Body of pancreas (tissue), 4 donors: ENCODE measurements around the gene FAM117A. TPM values are rescaled to one million over a fixed set of nuclear protein-coding genes. Genes with fewer than 3 reads are reported as not detected.

Source experiments
- ATAC-seq: fragments of 150-250 bp; one replicate; pipeline ENCODE4 v1.9.1; 2016
- DNase-seq, 4 donors: peaks; one replicate each; pipeline ENCODE4 v3.0.0-alpha.2; 2019
- H3K27ac ChIP-seq, 4 donors: fragments of 200-600 bp; sonication (generic); 1 replicate in 3 of 4; 2 replicates in 1 of 4; pipeline versions ENCODE4 v1.5.1 to v1.6.1; 2016 to 2019; ENCODE audit warnings: mild to moderate bottlenecking in 1 of 4, mixed read lengths in 1 of 4, moderate library complexity in 1 of 4
- H3K27me3 ChIP-seq, 2 donors: fragments of 200-600 bp; sonication (generic); one replicate each; pipeline ENCODE4 v1.6.0; 2016; ENCODE audit warnings: mild to moderate bottlenecking in 1 of 2
- H3K36me3 ChIP-seq, 2 donors: fragments of 200-600 bp; sonication (generic); replicated peaks in 1 of 2; 2 replicates each; pipeline ENCODE4 v1.5.1; 2016; ENCODE audit warnings: low read depth in 2 of 2; ENCODE audit not compliant: insufficient read depth in 1 of 2
- H3K4me1 ChIP-seq: fragments of 200-600 bp; sonication (generic); one replicate; pipeline ENCODE4 v1.6.0; 2016
- H3K4me3 ChIP-seq, 2 donors: fragments of 200-600 bp; sonication (generic); 1 replicate in 1 of 2; 2 replicates in 1 of 2; pipeline ENCODE4 v1.5.1; 2016 to 2019
- H3K9me3 ChIP-seq, 3 donors: fragments of 200-600 bp; sonication (generic); 1 replicate in 2 of 3; 2 replicates in 1 of 3; pipeline ENCODE4 v1.5.1; 2016
- POLR2A ChIP-seq, 3 donors: fragments of 450-650 bp; IDR thresholded peaks; one replicate each; pipeline ENCODE4 v1.6.1; 2016; ENCODE audit warnings: antibody characterized with exemption in 3 of 3, mild to moderate bottlenecking in 2 of 3
- WGBS, 2 donors: methylation state at CpG; one replicate each; pipeline ENCODE4 v1.1.5; 2017; 5-methylcytosine and 5-hydroxymethylcytosine counted together
- intact Hi-C: fragments of 100-400 bp; cut with DNase I; formaldehyde crosslinking; loops from one replicate; pipeline ENCODE4 v1.15.1; 2023
- total RNA-seq, 2 donors: library from RNA; depleted of rRNA; stranded (reverse); fragments of >200 nt; gene quantifications; one replicate each; pipeline ENCODE4 v1.1.0, GENCODE V29; 2016
- TF ChIP-seq, protein P1 (sequence below), 7 experiments: fragments of 450-650 bp in 4 of 7; fragments of 200-600 bp in 3 of 7; sonication (generic) in 3 of 7; IDR thresholded peaks; one replicate each; pipeline ENCODE4 v1.5.1; 2016 to 2019; ENCODE audit warnings: antibody characterized with exemption in 7 of 7

Gene FAM117A
- total RNA-seq, 2 donors from 2014 or later = 4.3 to 11.7 TPM

DNA sequence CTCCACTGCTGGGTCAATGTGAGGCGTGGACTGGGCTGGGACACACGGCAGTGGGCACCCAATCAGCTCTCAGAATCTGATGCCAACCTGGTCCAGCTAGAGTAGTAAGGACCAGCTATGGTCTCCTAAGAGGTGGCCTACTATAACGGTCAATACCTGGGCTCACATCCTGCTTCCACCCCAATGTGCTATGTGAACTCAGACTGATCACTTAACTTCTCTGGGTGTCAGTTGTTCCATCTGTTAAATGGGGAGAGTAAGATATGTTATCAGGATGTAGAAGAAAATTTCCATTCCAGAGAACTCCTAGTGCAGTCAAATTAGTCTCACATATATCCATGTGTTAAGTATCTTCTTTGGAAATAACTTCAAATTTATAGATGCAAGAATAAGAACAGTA is 14.2 kb downstream of the FAM117A start:
- 93 to 100% methylated on average over 3 of the region's 3 CpGs for WGBS, 2 donors
- Histone ChIP-seq H3K9me3 (no peaks in the 10 kb centered on the region), H3K36me3 (no peaks in the 10 kb centered on the region), H3K27me3 (no peaks in the 10 kb centered on the region), H3K4me3 (no peak overlapping the region), H3K27ac (no peak overlapping the region), H3K4me1 (peaks cover 26% of the 10 kb centered on the region)
- TF ChIP-seq POLR2A (IDR thresholded peaks at IDR 0.05) = no peak
- TF ChIP-seq, protein P1, sequence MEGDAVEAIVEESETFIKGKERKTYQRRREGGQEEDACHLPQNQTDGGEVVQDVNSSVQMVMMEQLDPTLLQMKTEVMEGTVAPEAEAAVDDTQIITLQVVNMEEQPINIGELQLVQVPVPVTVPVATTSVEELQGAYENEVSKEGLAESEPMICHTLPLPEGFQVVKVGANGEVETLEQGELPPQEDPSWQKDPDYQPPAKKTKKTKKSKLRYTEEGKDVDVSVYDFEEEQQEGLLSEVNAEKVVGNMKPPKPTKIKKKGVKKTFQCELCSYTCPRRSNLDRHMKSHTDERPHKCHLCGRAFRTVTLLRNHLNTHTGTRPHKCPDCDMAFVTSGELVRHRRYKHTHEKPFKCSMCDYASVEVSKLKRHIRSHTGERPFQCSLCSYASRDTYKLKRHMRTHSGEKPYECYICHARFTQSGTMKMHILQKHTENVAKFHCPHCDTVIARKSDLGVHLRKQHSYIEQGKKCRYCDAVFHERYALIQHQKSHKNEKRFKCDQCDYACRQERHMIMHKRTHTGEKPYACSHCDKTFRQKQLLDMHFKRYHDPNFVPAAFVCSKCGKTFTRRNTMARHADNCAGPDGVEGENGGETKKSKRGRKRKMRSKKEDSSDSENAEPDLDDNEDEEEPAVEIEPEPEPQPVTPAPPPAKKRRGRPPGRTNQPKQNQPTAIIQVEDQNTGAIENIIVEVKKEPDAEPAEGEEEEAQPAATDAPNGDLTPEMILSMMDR (IDR thresholded peaks at IDR 0.05) = no peak
- ATAC-seq (no peak), DNase-seq (no peak)
- intact Hi-C loops = no loop called here

- DNase-seq = no peak
These were observed 15.1 kb downstream of the FAM117A start for GRCh38 chr17:49748791-49749190.

GRCh38 chr17:49748223-49748622 is 15.7 kb downstream of the FAM117A start:
- 79 to 91% methylated on average over 3 of the region's 3 CpGs for WGBS, 2 donors
- ATAC-seq (no peak), DNase-seq (no peak)
- no peaks in the 10 kb centered on the region for H3K36me3 ChIP-seq
- peaks cover 12% of the 10 kb centered on the region for H3K4me1 ChIP-seq
- H3K27me3 ChIP-seq = no peaks in the 10 kb centered on the region
- no peak overlapping the region for H3K27ac ChIP-seq
- intact Hi-C loops = no loop called here
- no peak for TF ChIP-seq POLR2A (IDR thresholded peaks at IDR 0.05)
- TF ChIP-seq, protein P1 (IDR thresholded peaks at IDR 0.05) = no peak
- H3K9me3 ChIP-seq = no peaks in the 10 kb centered on the region
- H3K4me3 ChIP-seq = no peak overlapping the region

More at GRCh38 chr17:49748791-49749190, 15.1 kb downstream of the FAM117A start:
- intact Hi-C loops = no loop called here
- ATAC-seq = no peak
- no peak for TF ChIP-seq POLR2A (IDR thresholded peaks at IDR 0.05)
- TF ChIP-seq, protein P1 (IDR thresholded peaks at IDR 0.05) = no peak
- 81 to 94% methylated on average over 7 of the region's 7 CpGs for WGBS, 2 donors
- Histone ChIP-seq H3K4me1 (peaks cover 17% of the 10 kb centered on the region), H3K4me3 (no peak overlapping the region), H3K27me3 (no peaks in the 10 kb centered on the region), H3K9me3 (no peaks in the 10 kb centered on the region), H3K36me3 (no peaks in the 10 kb centered on the region), H3K27ac (no peak overlapping the region)

DNA sequence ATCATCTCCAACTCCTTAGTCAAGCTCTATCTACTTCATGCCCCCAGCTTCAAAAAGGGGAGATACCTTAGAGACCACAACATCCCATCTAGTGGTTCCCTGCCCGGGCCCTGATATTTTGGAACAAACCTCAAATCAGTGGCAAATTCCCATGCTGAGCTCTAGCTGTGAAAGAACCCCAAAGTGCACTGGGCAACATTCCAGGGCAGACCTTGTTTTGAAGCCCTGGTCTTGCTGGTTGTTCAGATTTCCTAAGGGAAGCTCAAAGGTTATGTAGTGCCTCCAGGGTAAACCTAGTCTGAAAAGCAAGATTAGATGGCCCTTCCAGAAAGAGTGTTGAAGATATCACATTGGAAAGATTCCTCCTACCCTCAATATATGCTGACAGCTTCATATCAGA is 16.3 kb downstream of the FAM117A start:
- ATAC-seq (no peak), DNase-seq (no peak)
- whole genome bisulfite sequencing, 2 donors = 57 to 100% methylated on average over 1 of the region's 1 CpG
- intact Hi-C loops = no loop called here
- no peaks in the 10 kb centered on the region for H3K9me3 ChIP-seq
- peaks cover 16% of the 10 kb centered on the region for H3K4me1 ChIP-seq
- no peak overlapping the region for H3K4me3 ChIP-seq
- H3K27ac ChIP-seq = no peak overlapping the region
- TF ChIP-seq, protein P1 (IDR thresholded peaks at IDR 0.05) = no peak
- TF ChIP-seq POLR2A (IDR thresholded peaks at IDR 0.05) = no peak
- H3K36me3 ChIP-seq = no peaks in the 10 kb centered on the region
- no peaks in the 10 kb centered on the region for H3K27me3 ChIP-seq

GRCh38 chr17:49746791-49747490 is 17.0 kb downstream of the FAM117A start:
- Histone ChIP-seq H3K4me1 (peaks cover 18% of the 10 kb centered on the region), H3K36me3 (no peaks in the 10 kb centered on the region), H3K4me3 (no peak overlapping the region), H3K9me3 (no peaks in the 10 kb centered on the region), H3K27ac (peak overlapping the region in 1 of 4 donors; percentile 11), H3K27me3 (no peaks in the 10 kb centered on the region)
- ATAC-seq (no peak), DNase-seq (no peak)
- intact Hi-C loops = no loop called here
- TF ChIP-seq, protein P1 (IDR thresholded peaks at IDR 0.05) = no peak
- TF ChIP-seq POLR2A (IDR thresholded peaks at IDR 0.05) = no peak
- WGBS, 2 donors = 75 to 80% methylated on average over 5 of the region's 5 CpGs
